SHP77 (cell line): ENCODE measurements around the gene SMC3.
A peak's percentile ranks its signal among the peaks of the same experiment; 100 is the strongest.

ENCODE experiments used
- DNase-seq, 2 experiments: peaks; one replicate each; lab custom pipeline; 2025; lab: John Stamatoyannopoulos, UW

The SMC3 gene

GRCh38 chr10:110546077-110546476 is 21.4 kb upstream of the SMC3 start:
- DNase-seq: no peak

- DNase-seq: no peak
Observed at GRCh38 chr10:110546499-110547110, 20.9 kb upstream of the SMC3 start.

- peak; percentile 40 to 79 for DNase-seq
Observed at GRCh38 chr10:110547139-110547761, 20.2 kb upstream of the SMC3 start.

- no peak for DNase-seq
Observed at GRCh38 chr10:110548002-110548401, 19.5 kb upstream of the SMC3 start.

- no peak for DNase-seq
Observed at GRCh38 chr10:110549211-110549610, 18.3 kb upstream of the SMC3 start.

GRCh38 chr10:110553905-110554304 is 13.6 kb upstream of the SMC3 start:
- no peak for DNase-seq

GRCh38 chr10:110556296-110556695 is 11.2 kb upstream of the SMC3 start:
- no peak for DNase-seq

GRCh38 chr10:110556969-110557601 is 10.4 kb upstream of the SMC3 start:
- no peak for DNase-seq

- no peak for DNase-seq
Observed at GRCh38 chr10:110558041-110558440, 9.5 kb upstream of the SMC3 start.

GRCh38 chr10:110560012-110560411 is 7.5 kb upstream of the SMC3 start:
- DNase-seq: no peak

- DNase-seq: no peak
Observed at GRCh38 chr10:110561292-110561691, 6.2 kb upstream of the SMC3 start.

GRCh38 chr10:110562348-110562747 is 5.1 kb upstream of the SMC3 start:
- no peak for DNase-seq

- DNase-seq: no peak
Observed at GRCh38 chr10:110563132-110563531, 4.4 kb upstream of the SMC3 start.

GRCh38 chr10:110566472-110567200 is 859 bp upstream of the SMC3 start:
- no peak for DNase-seq

GRCh38 chr10:110568055-110568735 is 700 bp downstream of the SMC3 start:
- DNase-seq: no peak

- DNase-seq: no peak
Observed at GRCh38 chr10:110569122-110569521, 1.6 kb downstream of the SMC3 start.

GRCh38 chr10:110569736-110570135 is 2.2 kb downstream of the SMC3 start:
- DNase-seq: no peak

- DNase-seq: no peak
Observed at GRCh38 chr10:110571093-110571743, 3.7 kb downstream of the SMC3 start.

GRCh38 chr10:110572862-110573261 is 5.4 kb downstream of the SMC3 start:
- DNase-seq: no peak

GRCh38 chr10:110574420-110574819 is 6.9 kb downstream of the SMC3 start:
- DNase-seq: no peak

- no peak for DNase-seq
Observed at GRCh38 chr10:110576220-110576619, 8.7 kb downstream of the SMC3 start.

- DNase-seq: no peak
Observed at GRCh38 chr10:110577056-110577455, 9.6 kb downstream of the SMC3 start.
